GM10266 (cell line): ENCODE data around the gene SLC12A9.

Experiments
- DNase-seq: peaks from one replicate; pipeline ENCODE4 v3.0.0; 2012; ENCODE audit errors: extremely low spot score
- TF ChIP-seq, protein P1 (sequence below): IDR thresholded peaks from 2 replicates; pipeline ENCODE4 v1.5.1; 2012; ENCODE audit warnings: mild to moderate bottlenecking, low read depth; ENCODE audit not compliant: control insufficient read depth, insufficient read depth; ENCODE audit errors: missing control alignments

Gene SLC12A9

DNA sequence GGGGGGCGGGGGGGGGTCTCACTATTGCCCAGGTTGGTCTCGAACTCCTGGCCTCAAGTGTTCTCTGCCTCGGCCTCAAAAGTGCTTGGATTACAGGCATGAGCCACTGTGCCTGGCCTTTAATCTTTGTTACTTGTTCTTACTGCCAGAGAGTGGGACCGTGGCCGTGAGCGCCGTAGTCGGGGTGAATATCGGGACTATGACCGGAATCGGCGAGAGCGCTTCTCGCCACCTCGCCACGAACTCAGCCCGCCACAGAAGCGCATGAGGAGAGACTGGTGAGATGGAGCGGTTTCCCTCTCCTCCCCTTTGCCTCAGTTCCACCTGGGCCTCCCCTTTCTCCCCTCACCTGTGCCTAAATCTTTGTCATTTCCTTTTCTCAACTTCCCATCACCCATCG lies 28.6 kb downstream of the SLC12A9 start:
- no peak for DNase-seq
- TF ChIP-seq, protein P1, sequence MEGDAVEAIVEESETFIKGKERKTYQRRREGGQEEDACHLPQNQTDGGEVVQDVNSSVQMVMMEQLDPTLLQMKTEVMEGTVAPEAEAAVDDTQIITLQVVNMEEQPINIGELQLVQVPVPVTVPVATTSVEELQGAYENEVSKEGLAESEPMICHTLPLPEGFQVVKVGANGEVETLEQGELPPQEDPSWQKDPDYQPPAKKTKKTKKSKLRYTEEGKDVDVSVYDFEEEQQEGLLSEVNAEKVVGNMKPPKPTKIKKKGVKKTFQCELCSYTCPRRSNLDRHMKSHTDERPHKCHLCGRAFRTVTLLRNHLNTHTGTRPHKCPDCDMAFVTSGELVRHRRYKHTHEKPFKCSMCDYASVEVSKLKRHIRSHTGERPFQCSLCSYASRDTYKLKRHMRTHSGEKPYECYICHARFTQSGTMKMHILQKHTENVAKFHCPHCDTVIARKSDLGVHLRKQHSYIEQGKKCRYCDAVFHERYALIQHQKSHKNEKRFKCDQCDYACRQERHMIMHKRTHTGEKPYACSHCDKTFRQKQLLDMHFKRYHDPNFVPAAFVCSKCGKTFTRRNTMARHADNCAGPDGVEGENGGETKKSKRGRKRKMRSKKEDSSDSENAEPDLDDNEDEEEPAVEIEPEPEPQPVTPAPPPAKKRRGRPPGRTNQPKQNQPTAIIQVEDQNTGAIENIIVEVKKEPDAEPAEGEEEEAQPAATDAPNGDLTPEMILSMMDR: no peak

DNA sequence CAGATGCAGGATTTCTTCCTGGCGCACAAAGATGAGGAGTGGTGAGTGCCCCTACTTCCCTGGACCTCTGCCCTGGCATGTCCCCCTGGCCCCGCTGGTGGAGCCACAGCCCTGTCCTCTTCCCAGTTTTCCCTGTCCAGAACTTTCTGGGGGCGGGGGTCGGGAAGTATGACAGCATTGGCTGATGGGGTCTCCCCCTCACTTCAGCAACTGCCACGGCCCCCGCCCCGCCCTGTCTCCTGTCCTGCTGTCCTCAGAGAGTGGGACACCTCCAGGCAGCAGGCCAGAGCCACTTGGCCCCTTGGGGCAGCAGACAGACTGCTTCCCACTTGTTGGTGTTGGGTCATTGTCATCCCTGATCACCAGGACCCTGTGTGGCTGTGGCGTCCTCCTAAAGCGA lies 29.7 kb downstream of the SLC12A9 start:
- TF ChIP-seq, protein P1: no peak
- DNase-seq: no peak

DNA sequence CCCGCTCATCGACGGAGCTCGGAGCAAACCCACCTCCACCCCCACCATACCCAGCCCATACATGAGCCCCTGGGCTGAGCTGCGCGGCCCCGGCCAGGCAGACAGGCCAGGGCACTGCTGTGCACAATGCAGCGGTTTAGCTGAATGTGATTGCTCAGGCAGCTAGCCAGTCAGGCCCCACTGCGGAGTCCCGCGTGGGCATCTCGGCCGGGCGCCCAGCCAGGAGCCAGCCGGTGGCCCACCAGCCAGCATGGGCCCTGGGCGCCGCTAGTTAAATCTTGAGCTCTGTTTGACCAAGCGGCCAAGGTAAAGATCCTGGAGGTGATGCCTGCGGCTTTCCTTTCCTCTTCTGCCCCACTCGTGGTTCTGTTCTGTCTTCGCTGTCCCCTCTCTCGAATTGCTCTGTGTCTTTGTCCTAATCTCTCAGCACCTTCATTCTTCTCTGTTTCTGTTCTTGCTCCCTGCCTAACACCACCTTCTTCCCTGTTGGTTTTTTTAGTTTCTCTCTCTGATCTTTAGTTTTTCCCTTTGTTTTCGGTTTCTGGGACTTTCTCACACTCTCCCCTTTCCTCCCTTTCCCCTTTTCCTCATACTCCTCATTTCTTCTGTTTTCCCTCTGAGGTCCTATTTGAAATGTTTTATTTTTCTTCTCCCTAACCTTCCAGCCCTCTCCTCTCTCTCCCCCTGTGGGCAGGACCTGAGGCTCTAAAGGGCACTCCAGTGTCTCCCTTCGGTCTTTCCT lies 30.4 kb downstream of the SLC12A9 start:
- no peak for DNase-seq
- TF ChIP-seq, protein P1: no peak

DNA sequence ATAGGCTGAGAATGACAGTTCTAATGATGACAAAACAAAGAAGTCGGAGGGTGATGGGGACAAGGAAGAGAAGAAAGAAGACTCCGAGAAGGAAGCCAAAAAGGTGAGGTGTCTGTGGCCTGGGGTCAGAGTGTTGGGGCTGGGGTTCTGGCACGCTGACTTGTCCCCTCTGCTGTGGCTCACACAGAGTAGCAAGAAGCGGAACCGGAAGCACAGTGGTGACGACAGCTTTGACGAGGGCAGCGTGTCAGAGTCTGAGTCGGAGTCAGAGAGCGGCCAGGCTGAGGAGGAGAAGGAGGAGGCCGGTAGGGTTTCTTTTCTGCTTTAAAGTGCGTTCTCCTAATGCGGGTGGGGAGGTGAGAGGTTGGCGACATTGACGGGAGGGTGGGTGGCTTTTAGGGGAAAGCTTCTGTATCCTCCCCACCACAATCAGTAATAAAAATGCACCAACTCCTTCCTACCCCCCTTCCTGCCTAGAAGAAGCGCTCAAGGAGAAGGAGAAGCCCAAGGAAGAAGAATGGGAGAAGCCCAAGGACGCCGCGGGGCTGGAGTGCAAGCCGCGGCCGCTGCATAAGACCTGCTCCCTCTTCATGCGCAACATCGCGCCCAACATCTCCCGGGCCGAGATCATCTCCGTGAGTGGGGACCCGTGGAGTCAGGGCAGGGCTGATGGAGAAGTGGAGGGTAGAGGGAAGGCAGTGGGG lies 32.4 kb downstream of the SLC12A9 start:
- no peak for DNase-seq
- TF ChIP-seq, protein P1: no peak

DNA sequence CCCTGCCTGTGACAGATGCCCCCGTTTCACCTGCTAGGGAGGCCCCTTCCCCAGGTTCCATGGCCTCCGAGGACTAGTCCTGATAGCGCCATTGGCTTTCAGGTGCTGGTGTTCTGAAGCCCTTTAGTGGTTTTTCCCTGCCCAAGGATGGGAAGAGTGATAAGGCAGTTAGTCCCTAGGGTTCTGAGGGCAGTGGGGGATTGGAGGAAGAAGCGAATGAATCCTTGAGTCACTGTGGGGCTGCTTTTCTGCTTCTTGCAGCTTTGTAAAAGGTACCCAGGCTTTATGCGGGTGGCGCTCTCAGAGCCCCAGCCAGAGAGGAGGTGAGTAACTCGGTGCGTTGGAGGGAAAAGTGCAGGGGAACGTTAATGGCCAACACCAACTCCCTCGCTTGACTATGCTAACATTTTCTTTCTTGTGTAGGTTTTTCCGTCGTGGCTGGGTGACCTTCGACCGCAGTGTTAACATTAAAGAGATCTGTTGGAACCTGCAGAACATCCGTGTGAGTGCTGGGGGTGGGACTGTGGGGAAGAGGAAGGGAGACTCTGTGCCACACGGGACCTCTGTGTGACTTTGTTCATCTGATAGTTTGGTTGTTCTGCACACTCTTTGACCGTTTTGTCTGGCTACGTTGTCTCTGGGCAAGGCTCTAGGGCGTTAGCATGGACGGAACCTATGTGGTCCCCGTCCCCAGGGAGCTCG lies 33.1 kb downstream of the SLC12A9 start:
- TF ChIP-seq, protein P1: no peak
- DNase-seq: no peak

DNA sequence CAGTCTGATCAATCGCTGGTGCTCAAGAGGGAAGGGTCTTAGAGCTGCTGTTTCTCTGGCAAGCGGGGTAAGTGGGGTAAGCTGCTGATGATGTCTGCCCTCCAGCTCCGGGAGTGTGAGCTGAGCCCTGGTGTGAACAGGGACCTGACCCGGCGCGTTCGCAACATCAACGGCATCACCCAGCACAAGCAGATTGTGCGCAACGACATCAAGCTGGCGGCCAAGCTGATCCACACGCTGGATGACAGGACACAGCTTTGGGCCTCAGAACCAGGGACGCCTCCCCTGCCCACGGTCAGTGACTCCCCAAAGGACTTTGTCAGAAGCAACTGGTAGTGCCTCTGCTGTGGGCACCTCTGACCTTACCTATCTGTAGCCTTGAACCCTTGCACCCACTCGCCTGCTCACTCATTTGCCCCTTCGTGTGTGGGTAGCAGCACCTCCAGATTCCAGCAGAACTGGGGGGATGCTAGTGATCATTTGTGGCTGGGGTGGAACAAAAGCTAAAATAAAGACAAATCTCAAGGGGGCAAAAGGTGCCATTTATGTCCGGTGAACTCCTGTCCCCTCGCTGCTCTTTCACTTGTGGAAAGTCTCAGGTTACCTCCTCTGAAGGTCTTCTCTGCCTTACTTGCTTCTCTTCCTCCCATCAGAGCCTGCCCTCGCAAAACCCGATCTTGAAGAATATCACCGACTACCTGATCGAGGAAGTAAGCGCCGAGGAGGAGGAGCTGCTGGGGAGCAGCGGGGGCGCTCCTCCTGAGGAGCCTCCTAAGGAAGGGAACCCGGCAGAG lies 33.8 kb downstream of the SLC12A9 start:
- TF ChIP-seq, protein P1: no peak
- DNase-seq: no peak
